HCT116 (cell line): ENCODE measurements around the gene ZNF32. TPM values are rescaled to one million over a fixed set of nuclear protein-coding genes. Genes with fewer than 3 reads are reported as not detected.
A peak's percentile ranks its signal among the peaks of the same experiment; 100 is the strongest.

Experiments
- ATAC-seq: fragments of 200-7000 bp; cut with Tn5 transposase; 2 replicates; pipeline ENCODE4 v1.9.1; 2020; ENCODE audit warnings: mild to moderate bottlenecking, moderate library complexity
- BruUV-seq: library from RNA; stranded (reverse); fragments of 400-500 nt; replicated peaks from 2 replicates; lab custom pipeline; 2021; lab: Mats Ljungman, UMichigan
- CTCF ChIA-PET: fragments of 300-600 bp; sonication (Branson Sonifier 250); formaldehyde crosslinking; loops from one replicate; lab custom pipeline; 2021; ENCODE audit warnings: antibody characterized with exemption; lab: Charles Lee
- POLR2A ChIA-PET: fragments of 300-600, 350-600 bp; sonication (Branson Sonifier 250); formaldehyde crosslinking; loops from one replicate; lab custom pipeline; 2021; ENCODE audit warnings: antibody characterized with exemption; lab: Charles Lee
- RAD21 ChIA-PET, 2 experiments: fragments of 300-600 bp; sonication (Branson Sonifier 250); formaldehyde crosslinking; loops; one replicate each; lab custom pipeline; 2023; ENCODE audit warnings: low total read pairs in 2 of 2; ENCODE audit not compliant: uncharacterized antibody in 2 of 2, unreplicated experiment in 2 of 2, low non-redundant PET in 1 of 2; lab: Charles Lee
- DNase-seq: peaks from one replicate; pipeline ENCODE4 v3.0.0-alpha.2; 2010; ENCODE audit warnings: low read depth, low spot score
- H2AFZ ChIP-seq: fragments of 200-600 bp; shearing (Covaris generic), sonication (generic); 2 replicates; pipeline ENCODE4 v1.6.1; 2017; ENCODE audit warnings: low read depth, mixed run types, mixed read lengths, antibody characterized with exemption, low read length; ENCODE audit not compliant: poor library complexity, severe bottlenecking
- H3K27ac ChIP-seq: 2 replicates; pipeline ENCODE4 v1.5.1; 2012; ENCODE audit warnings: low read depth, low read length
- H3K27me3 ChIP-seq: fragments of 200-600 bp; sonication (generic); 2 replicates; pipeline ENCODE4 v1.6.1; 2016; ENCODE audit warnings: mixed run types, low read length, mixed read lengths; ENCODE audit not compliant: insufficient read depth
- H3K36me3 ChIP-seq, 2 experiments: fragments of 200-500 bp in 1 of 2; fragments of 200-600 bp in 1 of 2; sonication (Bioruptor generic) in 1 of 2; sonication (generic) in 1 of 2; 2 replicates each; pipeline versions ENCODE4 v1.5.1 to v1.6.1; 2014 to 2016; ENCODE audit warnings: low read length in 2 of 2, inconsistent platforms in 1 of 2, mixed read lengths in 1 of 2, mixed run types in 1 of 2; ENCODE audit not compliant: insufficient read depth in 2 of 2, control insufficient read depth in 1 of 2
- H3K4me1 ChIP-seq, 2 experiments: fragments of 200-600 bp in 1 of 2; sonication (generic) in 1 of 2; 2 replicates each; pipeline versions ENCODE4 v1.5.1 to v1.6.1; 2012 to 2017; ENCODE audit warnings: low read length in 2 of 2, inconsistent platforms in 1 of 2, mild to moderate bottlenecking in 1 of 2, mixed read lengths in 1 of 2, mixed run types in 1 of 2, moderate library complexity in 1 of 2; ENCODE audit not compliant: insufficient read depth in 2 of 2, control insufficient read depth in 1 of 2
- H3K4me2 ChIP-seq: fragments of 200-600 bp; sonication (generic); 2 replicates; pipeline ENCODE4 v1.6.1; 2017; ENCODE audit warnings: mixed run types, low read length, mixed read lengths
- H3K4me3 ChIP-seq, 2 experiments: fragments of 200-600 bp in 1 of 2; sonication (generic) in 1 of 2; replicated peaks in 1 of 2; 2 replicates each; pipeline ENCODE4 v1.5.1; 2011 to 2016; ENCODE audit warnings: low read length in 2 of 2, control low read depth in 1 of 2, low read depth in 1 of 2, mild to moderate bottlenecking in 1 of 2, mixed read lengths in 1 of 2, mixed run types in 1 of 2
- H3K79me2 ChIP-seq: fragments of 200-600 bp; sonication (generic); 2 replicates; pipeline ENCODE4 v1.6.1; 2017; ENCODE audit warnings: mild to moderate bottlenecking, mixed run types, low read length, moderate library complexity, mixed read lengths; ENCODE audit not compliant: insufficient read depth
- H3K9ac ChIP-seq: fragments of 200-600 bp; sonication (generic); 2 replicates; pipeline ENCODE4 v1.6.1; 2016; ENCODE audit warnings: low read length, mixed read lengths
- H3K9me2 ChIP-seq: fragments of 200-600 bp; sonication (generic), shearing (Covaris generic); 2 replicates; pipeline ENCODE4 v1.6.1; 2017; ENCODE audit warnings: mixed run types, mild to moderate bottlenecking, moderate library complexity; ENCODE audit not compliant: insufficient read depth
- H3K9me3 ChIP-seq, 2 experiments: fragments of 200-500 bp in 1 of 2; fragments of 200-600 bp in 1 of 2; sonication (Bioruptor generic) in 1 of 2; sonication (generic) in 1 of 2; 2 replicates each; pipeline ENCODE4 v1.6.1; 2014 to 2017; ENCODE audit warnings: low read length in 2 of 2, mixed read lengths in 2 of 2, inconsistent platforms in 1 of 2, low read depth in 1 of 2, mild to moderate bottlenecking in 1 of 2, mixed run types in 1 of 2, moderate library complexity in 1 of 2; ENCODE audit not compliant: control insufficient read depth in 1 of 2, insufficient read depth in 1 of 2
- H4K20me1 ChIP-seq: fragments of 200-600 bp; sonication (generic), shearing (Covaris generic); 2 replicates; pipeline ENCODE4 v1.6.1; 2017; ENCODE audit warnings: mixed run types, mild to moderate bottlenecking, moderate library complexity; ENCODE audit not compliant: insufficient read depth
- CBX3 ChIP-seq: IDR thresholded peaks from 2 replicates; pipeline ENCODE4 v1.6.1; 2012; ENCODE audit warnings: low read depth
- CEBPB ChIP-seq: IDR thresholded peaks from 2 replicates; pipeline ENCODE4 v1.6.1; 2012; ENCODE audit warnings: low read depth
- EGR1 ChIP-seq: IDR thresholded peaks from 2 replicates; pipeline ENCODE4 v1.6.1; 2012; ENCODE audit warnings: low read depth
- RAD21 ChIP-seq: IDR thresholded peaks from 2 replicates; pipeline ENCODE4 v1.6.1; 2012; ENCODE audit warnings: low read depth, mild to moderate bottlenecking
- ZBTB33 ChIP-seq: IDR thresholded peaks from 2 replicates; pipeline ENCODE4 v1.6.1; 2011; ENCODE audit warnings: mild to moderate bottlenecking, low read length, moderate library complexity; ENCODE audit not compliant: insufficient replicate concordance; ENCODE audit errors: extremely low read depth
- intact Hi-C: fragments of 100-400 bp; cut with micrococcal nuclease; formaldehyde crosslinking; loops from 2 replicates; pipeline ENCODE4 v1.10.0; 2022
- total RNA-seq: library from RNA; stranded (reverse); gene quantifications from one replicate; pipeline ENCODE4 v1.2.1, GENCODE V29; 2021; ENCODE audit not compliant: unreplicated experiment
- TF ChIP-seq, protein P1 (sequence below), 3 experiments: fragments of 200-600 bp in 1 of 3; sonication (generic) in 1 of 3; IDR thresholded peaks in 2 of 3; conservative IDR thresholded peaks in 1 of 3; 2 replicates each; pipeline ENCODE4 v1.5.1; 2012 to 2017; ENCODE audit warnings: low read depth in 2 of 3, low read length in 2 of 3, antibody characterized with exemption in 1 of 3, borderline replicate concordance in 1 of 3, control low read depth in 1 of 3, mild to moderate bottlenecking in 1 of 3, mixed read lengths in 1 of 3, mixed run types in 1 of 3, moderate library complexity in 1 of 3; ENCODE audit not compliant: insufficient read depth in 1 of 3

ZNF32 gene
- total RNA-seq, 1 experiment from 2014 or later: 10.3 TPM

GRCh38 chr10:43671659-43672531 is 23.2 kb upstream of the ZNF32 start:
- Histone ChIP-seq H3K4me3 (no peak overlapping the region), H3K79me2 (no peaks in the 10 kb centered on the region), H3K9me2 (no peaks in the 10 kb centered on the region), H3K36me3 (no peaks in the 10 kb centered on the region), H3K9me3 (no peaks in the 10 kb centered on the region), H3K4me2 (no peak overlapping the region), H2AFZ (no peak overlapping the region), H3K27me3 (no peaks in the 10 kb centered on the region), H3K4me1 (no peaks in the 10 kb centered on the region), H3K27ac (no peak overlapping the region), H3K9ac (no peak overlapping the region), H4K20me1 (no peaks in the 10 kb centered on the region)
- no TSS peak for BruUV-seq
- TF ChIP-seq EGR1 (no peak), RAD21 (peak; percentile 88), CBX3 (no peak), CEBPB (no peak)
- TF ChIP-seq, protein P1, sequence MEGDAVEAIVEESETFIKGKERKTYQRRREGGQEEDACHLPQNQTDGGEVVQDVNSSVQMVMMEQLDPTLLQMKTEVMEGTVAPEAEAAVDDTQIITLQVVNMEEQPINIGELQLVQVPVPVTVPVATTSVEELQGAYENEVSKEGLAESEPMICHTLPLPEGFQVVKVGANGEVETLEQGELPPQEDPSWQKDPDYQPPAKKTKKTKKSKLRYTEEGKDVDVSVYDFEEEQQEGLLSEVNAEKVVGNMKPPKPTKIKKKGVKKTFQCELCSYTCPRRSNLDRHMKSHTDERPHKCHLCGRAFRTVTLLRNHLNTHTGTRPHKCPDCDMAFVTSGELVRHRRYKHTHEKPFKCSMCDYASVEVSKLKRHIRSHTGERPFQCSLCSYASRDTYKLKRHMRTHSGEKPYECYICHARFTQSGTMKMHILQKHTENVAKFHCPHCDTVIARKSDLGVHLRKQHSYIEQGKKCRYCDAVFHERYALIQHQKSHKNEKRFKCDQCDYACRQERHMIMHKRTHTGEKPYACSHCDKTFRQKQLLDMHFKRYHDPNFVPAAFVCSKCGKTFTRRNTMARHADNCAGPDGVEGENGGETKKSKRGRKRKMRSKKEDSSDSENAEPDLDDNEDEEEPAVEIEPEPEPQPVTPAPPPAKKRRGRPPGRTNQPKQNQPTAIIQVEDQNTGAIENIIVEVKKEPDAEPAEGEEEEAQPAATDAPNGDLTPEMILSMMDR (IDR thresholded peaks at IDR 0.05 in 2 of 3, conservative IDR thresholded peaks at IDR 0.05 in 1 of 3; ENCODE audit: borderline replicate concordance in 1 of 3, insufficient read depth in 1 of 3, low read depth in 2 of 3, low read length in 2 of 3): peak; percentile 56 to 80 (median 64)
- ChIA-PET RAD21 (no interaction called here), CTCF (interaction anchor here (1.0 to 3.0 kb wide), 2 partner anchors 12 to 714 kb away, joined by 3 to 13 read pairs; no protein-coding TSS in a partner anchor), POLR2A (no interaction called here)
- ATAC-seq (peak; percentile 88), DNase-seq (peak; percentile 47)
- intact Hi-C loops: loop anchor here (1.0 to 10.0 kb wide), 6 partner anchors 213 to 1193 kb away; no protein-coding TSS in a partner anchor

GRCh38 chr10:43669386-43669785 is 20.7 kb upstream of the ZNF32 start:
- Histone ChIP-seq H3K79me2 (no peaks in the 10 kb centered on the region), H3K9me2 (no peaks in the 10 kb centered on the region)
- TF ChIP-seq EGR1: no peak
- TF ChIP-seq ZBTB33: no peak
- TF ChIP-seq RAD21: no peak
- TF ChIP-seq, all 23 proteins: peak for 0
- no peaks in the 10 kb centered on the region for H3K36me3 ChIP-seq
- ChIA-PET POLR2A (no interaction called here), CTCF (interaction anchor here (1.1 kb wide), 1 partner anchor 717 kb away, joined by 4 read pairs; no protein-coding TSS in a partner anchor), RAD21 (no interaction called here)
- H3K4me3 ChIP-seq: no peak overlapping the region
- intact Hi-C loops: no loop called here
- H3K4me2 ChIP-seq: no peak overlapping the region
- H3K27ac ChIP-seq: no peak overlapping the region
- H4K20me1 ChIP-seq: no peaks in the 10 kb centered on the region
- H2AFZ ChIP-seq: no peak overlapping the region
- no TSS peak for BruUV-seq
- no peaks in the 10 kb centered on the region for H3K27me3 ChIP-seq
- no peaks in the 10 kb centered on the region for H3K4me1 ChIP-seq
- no peaks in the 10 kb centered on the region for H3K9me3 ChIP-seq
- no peak overlapping the region for H3K9ac ChIP-seq
- ATAC-seq (no peak), DNase-seq (no peak)
